Right lobe of liver (tissue), 4 donors: ENCODE measurements around the gene MT1G.
A peak's percentile ranks its signal among the peaks of the same experiment; 100 is the strongest.

Experiments used
- CTCF ChIP-seq, 4 donors: fragments of 200-600 bp in 3 of 4; fragments of 450-650 bp in 1 of 4; IDR thresholded peaks; one replicate each; pipeline versions ENCODE4 v1.5.1 to v1.8.0; 2016 to 2022; ENCODE audit warnings: antibody characterized with exemption in 4 of 4, mild to moderate bottlenecking in 2 of 4
- POLR2A ChIP-seq: fragments of 450-650 bp; IDR thresholded peaks from one replicate; pipeline ENCODE4 v1.6.1; 2017; ENCODE audit warnings: antibody characterized with exemption, mild to moderate bottlenecking
- donor health status: DM: no; HTN: no; CAD: no.
- donor health status: DM: no; HTN: no; CAD: no.
- donor health status: DM: no; HTN: yes; CAD: no.

DNA sequence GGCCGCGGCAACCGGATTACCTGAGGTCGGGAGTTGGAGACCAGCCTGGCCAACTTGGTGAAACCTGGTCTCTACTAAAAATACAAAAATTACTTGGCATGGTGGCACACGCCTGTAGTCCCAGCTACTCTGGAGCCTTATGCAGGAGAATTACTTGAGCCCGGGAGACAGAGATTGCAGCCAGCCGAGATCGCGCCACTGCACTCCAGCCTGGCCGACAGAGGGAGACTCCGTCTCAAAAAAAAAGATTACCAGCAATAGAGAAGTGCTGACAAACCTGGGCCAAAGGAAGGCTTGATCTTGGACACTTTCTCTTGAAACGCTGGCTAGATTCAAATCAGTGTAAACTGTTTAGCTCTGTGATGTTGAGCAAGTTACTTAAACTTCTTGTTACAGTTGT is 6.1 kb upstream of the MT1G start:
- no peak for TF ChIP-seq POLR2A
- TF ChIP-seq CTCF (IDR thresholded peaks at IDR 0.05) = peak; percentile 66 to 78 (median 72)
